ENCODE data around the gene RHPN2.
"Not testable (repeated sequence)": the region's sequence is repeated elsewhere in the genome, so short reads cannot be mapped to it uniquely, and the experiment has no call there.

The RHPN2 gene

DNA sequence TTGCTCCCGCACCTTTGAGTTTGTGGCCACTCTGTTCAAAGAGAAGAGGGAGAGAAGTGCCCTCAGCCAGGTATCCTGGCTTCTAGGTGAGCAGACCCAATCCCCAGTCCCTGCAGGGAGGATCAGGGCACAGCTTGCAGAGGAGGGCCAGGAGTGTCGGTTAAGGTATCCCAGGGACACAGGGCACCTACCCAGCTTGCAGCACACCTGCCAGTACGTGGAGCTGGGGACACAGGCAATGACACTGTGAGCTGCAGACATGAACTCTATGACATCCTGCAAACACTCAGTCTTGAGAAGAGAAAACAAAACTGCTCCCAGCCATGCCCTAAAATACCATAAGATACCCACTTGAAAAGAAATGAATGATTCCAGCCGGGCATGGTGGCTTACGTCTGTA, 38.1 kb downstream of the RHPN2 start:
- not testable (repeated sequence) for DNase-seq (ENCODE audit: low spot score)

DNA sequence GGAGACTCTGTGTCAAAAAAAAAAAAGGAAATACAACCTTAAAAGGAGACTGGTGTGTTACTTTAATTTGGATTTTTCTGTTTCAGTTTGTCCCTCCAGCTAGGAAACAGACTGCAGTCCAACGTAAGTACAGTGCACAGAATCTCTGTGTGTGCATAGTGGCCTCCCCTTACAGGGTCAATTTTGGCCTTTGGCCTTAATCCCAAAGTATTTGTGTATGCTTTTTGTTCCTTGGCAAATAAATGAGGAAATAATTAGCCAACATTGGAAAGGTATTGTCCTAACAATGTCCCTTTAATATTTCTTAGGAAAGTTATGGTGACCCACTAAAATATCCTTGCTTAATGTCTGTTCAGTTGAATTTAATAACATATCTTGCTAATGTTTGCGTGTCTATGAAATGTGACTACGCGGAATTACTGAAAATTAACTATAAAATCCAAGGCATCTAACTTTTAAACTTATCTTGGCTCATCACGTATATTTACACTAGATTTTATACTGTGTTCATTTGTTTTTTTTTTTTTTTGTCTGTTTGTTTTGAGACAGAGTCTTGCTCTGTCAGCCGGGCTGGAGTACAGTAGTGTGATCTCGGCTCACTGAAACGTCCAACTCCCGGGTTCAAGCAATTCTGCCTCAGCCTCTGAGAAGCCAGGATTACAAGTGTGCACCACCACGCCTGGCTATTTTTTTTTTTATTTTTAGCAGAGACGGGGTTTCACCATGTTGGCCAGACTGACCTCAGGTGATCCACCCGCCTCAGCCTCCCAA, 39.0 kb downstream of the RHPN2 start:
- DNase-seq (ENCODE audit: low spot score) = not testable (repeated sequence)

DNA sequence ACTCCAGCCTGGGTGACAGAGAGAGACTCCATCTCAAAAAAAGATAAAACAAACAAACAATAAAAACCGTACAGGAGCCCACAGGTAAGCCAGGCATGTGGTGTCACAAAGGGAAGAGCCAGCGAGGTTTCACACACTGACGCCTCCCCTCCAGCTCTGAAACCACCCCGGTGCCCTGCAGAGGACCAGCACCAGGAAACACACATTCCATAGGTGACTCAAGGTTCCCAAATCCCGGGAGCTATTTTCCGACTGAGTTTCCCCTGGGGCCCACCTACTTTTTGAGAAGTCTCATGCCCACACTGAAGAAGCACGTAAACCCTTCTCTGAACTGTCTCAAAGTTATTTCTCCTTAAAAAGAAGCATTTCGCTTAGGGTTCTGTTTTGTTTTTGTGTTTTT, 40.3 kb downstream of the RHPN2 start:
- no peak for DNase-seq (ENCODE audit: low spot score)

DNA sequence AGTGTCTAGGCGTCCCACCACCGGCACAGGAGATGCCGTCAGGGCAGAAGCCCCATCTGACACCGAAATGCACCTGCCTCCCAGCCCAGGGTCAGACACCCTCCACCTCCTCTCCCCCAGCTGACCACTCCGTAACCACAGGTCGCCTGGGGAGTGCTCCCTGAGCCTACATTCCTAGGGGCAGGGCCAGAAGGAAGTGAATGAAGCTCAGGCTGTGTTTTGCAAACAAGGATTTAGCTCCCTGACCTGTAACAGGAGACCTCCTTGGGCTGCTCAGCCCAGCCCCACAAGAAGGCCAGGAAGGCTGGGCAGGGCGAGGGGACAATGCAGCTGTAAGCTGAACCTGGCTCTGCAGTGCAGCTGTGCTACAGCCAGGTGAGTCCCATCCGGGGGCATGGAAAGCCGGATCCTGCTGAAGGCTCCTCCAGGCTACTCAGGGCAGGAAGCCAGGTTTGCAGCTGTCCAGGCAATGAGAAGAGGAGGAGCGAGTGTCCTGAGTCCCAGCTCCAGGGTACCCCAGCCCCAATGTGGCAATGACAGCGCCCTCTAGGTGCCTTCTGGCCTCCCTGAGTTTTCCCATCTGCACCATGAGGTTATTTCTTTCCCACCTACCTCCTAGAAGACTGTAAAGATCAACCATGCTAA, 42.1 kb downstream of the RHPN2 start:
- DNase-seq (ENCODE audit: low spot score) = no peak

DNA sequence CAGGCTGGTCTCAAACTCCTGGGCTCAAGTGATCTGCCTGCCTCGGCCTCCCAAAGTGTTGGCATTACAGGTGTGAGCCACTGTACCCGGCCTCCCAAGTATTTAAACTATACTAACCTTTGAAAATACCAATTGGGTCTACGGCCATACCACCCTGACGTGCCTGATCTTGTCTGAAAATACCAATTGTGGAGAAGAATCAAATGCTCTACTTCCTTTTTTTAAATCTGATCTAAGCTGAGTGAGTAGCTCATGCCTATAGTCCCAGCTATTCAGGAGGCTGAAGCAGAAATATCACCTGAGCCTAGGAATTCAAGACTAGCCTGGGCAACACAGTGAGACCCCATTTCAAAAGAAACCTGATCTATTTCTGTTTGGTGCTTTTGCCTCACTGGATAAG, 53.8 kb downstream of the RHPN2 start:
- DNase-seq (ENCODE audit: low spot score) = not testable (repeated sequence)

DNA sequence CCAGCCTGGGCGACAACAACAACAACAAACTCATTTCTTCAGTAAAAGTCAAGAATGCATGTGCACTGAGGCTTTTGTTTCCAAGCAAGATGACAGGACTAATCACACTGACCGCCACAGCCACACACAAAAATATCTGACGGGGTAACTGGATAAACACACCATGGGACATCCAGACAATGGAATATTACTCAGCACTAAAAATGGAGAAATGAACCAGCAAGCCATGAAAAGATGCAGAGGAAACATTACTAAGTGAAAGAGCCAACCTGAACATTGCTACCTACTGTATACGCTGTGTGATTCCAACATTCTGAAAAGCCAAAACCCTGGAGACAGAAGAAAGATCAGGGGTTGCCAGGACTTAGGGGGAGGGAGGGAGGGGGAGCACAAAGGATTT, 56.0 kb downstream of the RHPN2 start:
- no peak for DNase-seq (ENCODE audit: low spot score)

DNA sequence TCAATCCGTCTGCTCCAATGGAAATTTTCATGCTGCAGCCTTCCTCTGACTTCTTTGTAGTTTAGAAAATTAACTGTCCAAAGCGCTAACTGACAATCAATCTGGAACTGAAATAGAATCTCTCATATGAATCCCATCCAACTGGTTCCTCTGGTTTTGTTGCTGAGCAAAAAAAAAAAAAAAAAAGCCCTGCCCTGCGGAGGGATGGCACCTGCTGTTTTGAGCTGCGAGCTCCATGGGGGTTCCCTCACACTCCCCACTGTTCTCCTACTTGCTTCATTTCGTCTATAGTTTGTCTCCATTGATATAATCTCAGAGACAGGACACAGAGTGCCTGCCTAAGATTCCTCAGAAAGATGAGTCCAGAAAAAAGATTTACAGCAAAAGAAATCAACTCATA, 59.2 kb downstream of the RHPN2 start:
- no peak for DNase-seq (ENCODE audit: low spot score)

DNA sequence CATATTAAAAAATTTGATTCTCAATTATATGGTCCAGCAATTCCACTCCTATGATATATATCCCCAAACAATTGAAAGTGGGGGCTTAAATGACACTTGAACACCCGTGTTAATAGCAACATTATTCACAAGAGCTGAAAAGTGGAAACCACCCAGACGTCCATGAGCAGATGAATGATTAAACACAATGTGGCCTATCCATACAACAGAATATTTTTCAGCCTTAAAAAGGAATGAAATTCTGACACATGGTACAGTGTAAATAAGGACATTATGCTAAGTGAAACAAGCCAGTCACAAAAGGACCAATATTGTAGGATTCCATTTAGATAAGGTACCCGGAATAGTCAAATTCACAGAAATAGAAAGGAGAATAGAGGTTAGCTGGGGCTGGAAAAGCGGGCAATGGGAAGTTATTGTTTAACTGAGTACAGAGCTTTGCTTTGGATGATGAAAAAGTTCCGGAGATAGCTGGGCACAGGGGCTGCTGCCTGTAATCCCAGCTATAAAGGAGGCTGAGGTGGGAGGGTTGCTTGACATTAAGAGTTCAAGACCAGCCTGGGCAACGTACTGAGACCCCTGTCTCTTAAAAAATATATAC, 61.2 kb downstream of the RHPN2 start:
- DNase-seq (ENCODE audit: low spot score) = not testable (repeated sequence)

DNA sequence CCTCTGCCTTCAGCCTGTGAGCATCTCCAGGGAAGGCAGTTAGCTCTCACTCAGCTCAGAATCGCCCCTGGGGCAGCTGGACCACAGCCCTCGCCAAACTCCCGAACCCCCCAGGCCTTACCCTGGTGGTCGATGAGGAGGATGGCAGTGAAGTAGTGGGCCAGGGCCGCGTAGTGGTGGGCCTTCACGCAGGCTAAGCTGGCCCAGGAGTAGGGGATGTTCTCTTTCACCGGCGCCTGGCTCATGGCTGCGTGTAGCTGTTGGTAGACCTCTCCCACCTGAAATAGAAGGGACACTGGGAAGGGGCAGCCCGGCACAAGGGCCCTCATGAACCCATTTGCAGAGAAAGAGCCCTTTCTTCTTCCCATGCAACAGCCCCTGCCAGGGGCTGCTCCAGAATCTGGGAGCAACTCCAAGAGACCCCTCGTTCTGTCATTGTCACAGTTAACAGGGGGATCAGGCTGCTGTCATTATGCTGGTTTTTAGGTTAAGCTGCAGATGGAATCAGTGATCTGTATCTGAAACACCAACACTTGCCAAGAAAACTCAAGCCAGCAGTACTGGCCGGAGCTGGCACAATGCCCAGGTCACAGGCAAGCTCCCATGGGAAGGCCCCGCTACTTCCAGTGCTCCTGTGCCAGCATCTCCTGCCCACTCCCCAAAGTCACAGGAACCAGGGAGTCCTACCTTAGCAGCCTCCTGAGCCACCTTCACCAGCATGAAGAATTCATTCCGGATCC, 62.4 kb downstream of the RHPN2 start:
- DNase-seq (ENCODE audit: low spot score) = not testable (repeated sequence)

DNA sequence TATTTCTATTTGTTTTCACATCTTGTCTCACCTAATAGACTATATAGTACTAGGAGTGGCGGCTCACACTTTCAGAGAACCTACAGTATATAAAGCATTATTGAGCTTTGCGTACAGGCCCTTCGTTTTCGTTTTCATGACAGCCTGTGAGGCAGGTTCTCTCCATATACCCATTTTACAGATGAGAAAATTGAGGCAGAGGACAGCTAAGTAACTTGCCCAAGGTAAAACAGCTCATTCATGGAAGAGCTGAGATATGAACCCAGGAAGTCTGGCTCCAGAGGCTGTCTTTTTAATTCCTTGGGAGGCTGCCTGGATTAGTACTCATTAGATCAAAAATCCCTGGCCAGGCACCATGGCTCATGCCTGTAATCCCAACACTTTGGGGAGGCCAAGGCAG, 63.8 kb downstream of the RHPN2 start:
- DNase-seq (ENCODE audit: low spot score) = no peak

DNA sequence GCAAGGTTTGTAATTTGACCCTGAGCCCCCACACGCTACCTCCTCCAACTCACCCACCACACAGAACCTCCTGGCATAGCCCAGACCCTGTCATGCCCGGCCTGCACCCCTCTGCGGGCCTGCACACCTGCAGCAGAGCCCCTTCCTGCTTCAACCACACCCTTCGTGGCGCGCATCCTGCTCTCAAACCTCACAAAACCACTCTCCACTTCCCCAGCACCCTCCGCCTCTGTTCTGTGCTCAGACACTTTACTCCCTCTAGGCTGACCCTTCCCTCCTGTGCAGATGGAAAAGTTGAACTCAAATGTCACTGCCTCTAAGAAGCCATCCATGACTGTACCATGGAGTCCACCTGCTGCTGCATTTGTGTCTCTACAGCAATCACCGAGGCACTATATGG, 64.2 kb downstream of the RHPN2 start:
- DNase-seq (ENCODE audit: low spot score) = peak; percentile 9

DNA sequence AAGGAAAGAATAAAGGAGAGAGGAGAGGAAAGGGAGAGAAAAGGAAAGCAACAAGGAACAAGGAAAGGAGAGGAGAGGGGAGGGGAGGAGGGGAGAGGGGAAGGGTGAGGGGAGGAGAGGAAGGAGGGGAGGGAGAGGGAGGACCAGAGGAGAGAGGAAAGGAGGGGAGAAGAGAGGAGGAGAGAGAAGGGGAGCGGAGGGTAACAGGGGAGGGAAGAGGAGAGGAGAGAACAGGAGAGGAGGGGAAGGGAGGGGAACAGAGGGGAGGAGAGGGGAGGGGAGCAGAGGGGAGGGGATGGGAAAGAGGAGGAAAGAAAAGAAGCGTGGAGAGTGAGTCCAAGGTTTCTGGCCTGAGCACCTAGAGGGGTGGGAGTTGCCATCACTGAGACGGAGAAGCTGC, 66.0 kb downstream of the RHPN2 start:
- no peak for DNase-seq (ENCODE audit: low spot score)

DNA sequence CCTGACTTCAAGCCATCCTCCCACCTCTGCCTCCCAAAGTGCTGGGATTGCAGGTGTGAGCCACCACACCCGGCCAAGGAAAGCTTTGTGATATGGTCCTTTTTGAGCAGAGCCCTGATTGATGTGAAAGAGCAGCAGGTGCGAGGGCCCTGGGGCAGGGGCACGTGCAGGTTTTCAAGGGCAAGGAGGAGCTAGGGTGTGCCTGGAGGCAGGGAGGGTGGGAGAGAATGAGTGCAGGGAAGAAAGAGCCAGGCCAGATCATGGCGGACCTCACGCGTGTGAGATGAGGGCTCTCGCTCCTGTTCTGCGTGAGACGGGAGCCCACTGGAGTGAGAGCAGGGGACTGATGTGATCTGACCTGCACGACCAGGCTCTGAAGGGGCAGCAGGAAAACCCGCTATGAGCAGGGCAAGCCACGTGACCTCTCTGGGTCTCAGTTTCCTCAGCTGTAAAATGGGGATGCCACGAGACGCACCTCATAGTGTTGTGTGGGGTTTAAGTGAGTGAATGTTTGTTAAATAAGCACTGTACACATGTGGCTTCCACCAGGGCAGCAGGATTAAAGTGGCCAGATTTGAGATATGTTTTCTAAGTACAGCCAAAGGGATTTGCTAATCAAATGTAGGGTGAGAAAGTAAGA, 66.9 kb downstream of the RHPN2 start:
- no peak for DNase-seq (ENCODE audit: low spot score)

DNA sequence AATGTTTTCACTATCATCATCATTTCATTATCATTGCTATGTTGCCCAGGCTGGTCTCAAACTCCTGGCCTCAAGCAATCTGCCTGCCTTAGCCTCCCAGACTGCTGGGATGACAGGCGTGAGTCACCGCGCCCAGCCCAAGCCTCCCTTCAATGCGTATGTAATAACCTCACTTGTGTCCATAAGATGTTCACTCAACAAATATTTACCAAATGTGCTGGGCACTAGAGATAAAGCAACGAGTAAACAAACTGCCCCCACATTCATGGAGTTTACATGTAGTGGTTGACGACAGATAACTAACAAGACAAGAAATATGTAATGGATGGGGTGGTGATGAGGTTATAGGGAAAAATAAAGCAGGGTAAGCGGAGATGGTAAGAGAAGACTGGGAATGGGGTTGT, 67.6 kb downstream of the RHPN2 start:
- DNase-seq (ENCODE audit: low spot score) = not testable (repeated sequence)

DNA sequence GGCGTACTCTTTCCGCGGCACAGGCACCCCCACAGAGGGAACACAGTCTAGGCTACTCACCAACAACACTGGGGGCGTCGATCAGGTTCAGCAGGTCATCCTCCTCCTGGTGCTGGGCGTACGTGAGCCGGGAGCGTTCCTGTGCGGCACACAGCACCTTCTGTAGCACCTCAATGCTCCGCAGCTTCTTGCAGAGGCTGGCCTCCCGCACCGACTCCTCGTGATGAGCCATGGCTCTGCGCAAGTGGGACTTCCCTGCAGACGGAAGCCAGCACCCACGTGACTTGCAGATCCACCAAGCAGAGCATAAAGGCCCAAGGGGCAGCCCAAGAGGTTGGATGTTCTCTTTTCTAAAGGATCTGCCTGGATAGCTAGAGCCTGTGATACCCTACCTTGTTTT, 68.7 kb downstream of the RHPN2 start:
- DNase-seq (ENCODE audit: low spot score) = not testable (repeated sequence)

DNA sequence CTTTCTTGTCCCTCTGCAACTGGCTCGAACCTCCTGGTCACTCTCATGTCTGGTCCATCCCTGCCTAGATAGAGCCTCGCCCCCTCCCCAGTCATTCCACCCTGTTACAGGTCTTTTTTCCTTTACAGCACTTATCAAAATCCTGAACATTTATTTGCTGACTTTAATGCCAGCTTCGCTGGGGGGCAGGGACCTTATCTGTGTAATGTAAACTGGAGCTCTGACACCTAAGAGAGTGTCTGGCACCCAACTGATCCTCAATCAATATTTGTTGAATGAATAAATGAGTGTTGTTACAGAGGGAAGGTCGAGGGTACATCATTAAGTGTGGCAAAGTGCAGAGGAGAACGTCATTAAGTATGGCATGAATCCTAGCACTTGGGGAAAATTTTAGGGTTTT, 76.0 kb downstream of the RHPN2 start:
- no peak for DNase-seq (ENCODE audit: low spot score)

DNA sequence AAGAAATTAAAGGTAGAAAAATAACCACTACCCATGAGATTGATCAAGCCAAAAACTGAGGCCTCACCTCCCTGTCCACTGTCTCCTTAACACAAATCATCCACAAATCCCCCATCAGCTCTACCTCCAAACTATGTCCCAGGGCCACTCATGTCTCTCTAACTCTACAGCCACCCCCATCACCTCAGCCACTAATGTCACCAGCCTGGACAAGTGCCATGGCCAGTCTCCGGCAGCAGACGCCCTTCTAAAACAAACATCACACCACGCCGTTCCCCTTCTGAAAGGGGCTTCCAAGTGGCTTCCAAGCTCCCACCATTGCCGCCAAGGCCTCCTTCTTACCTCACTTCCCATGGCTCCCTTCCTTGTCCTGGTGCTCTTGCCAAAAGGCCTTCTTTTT, 76.4 kb downstream of the RHPN2 start:
- not testable (repeated sequence) for DNase-seq (ENCODE audit: low spot score)

DNA sequence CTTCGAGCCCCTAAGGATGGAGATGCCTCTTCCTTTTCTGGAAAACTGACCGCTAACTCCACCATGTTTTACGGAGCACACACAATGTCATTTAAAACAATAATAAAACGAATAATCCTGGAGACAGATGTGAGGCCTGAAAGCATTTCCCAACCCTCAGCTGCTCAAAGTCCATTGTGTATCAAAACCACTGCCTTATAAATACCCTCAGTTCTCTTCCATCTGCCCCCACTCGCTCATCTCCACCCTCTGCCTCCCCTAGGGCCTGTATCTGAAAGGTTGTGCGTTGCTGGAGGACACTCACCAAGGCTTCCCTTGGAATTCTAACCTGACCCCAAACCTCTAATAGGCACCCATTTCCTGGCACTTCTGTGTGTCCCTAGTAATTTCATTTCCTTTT, 82.2 kb downstream of the RHPN2 start:
- not testable (repeated sequence) for DNase-seq (ENCODE audit: low spot score)

DNA sequence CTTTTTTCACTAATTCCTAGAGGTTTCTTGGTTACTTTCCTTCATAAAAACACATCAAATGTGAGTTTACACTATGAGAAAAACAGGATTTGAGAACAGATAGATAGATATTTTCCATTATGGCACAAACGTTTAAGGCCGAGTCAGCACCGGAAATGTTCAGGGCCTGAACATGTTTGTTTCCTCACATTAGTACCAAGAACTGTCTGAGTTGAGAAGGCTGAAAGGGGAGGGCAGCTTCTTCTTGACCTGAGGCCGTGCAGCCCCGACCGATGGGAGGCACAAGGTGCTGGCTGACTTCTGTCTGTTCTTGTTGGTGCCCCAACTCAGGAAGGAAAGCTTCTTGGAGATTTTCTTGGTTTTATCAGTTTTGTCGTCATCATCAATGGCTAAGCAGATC, 84.9 kb downstream of the RHPN2 start:
- not testable (repeated sequence) for DNase-seq (ENCODE audit: low spot score)

DNA sequence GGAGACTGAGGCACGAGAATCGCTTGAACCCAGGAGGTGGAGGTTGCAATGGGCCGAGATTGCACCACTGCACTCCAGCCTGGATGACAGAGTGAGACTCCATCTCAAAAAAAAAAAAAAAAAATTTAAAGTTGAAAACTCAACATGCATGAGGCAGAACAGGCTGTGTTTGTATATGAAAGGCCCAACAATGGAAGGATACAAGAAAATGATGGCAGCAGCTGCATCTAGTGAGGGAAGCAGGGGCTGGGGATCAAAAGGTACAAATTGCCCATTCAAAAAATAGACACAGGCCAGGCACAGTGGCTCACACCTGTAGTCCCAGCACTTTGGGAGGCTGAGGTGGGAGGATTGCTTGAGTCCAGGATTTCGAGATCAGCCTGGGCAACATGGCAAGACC, 86.9 kb downstream of the RHPN2 start:
- DNase-seq (ENCODE audit: low spot score) = not testable (repeated sequence)

DNA sequence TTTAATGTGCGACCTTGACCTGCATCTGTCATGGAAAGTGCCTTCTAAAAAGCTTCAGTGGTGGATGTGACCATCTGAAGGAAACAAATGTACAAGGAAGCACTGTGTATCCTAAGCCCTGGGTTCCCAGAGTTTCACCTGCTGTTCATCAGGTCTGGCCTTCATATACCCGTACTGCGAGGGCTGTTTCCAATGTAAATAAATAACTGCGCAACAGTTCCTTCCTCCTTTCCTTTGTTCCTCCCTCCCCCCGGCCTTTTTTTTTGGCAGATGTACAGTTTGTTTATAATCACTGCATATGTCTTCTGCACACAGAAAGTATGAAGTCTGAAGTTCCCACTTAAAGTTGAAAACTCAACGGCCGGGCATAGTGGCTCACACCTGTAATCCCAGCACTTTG, 87.4 kb downstream of the RHPN2 start:
- no peak for DNase-seq (ENCODE audit: low spot score)

DNA sequence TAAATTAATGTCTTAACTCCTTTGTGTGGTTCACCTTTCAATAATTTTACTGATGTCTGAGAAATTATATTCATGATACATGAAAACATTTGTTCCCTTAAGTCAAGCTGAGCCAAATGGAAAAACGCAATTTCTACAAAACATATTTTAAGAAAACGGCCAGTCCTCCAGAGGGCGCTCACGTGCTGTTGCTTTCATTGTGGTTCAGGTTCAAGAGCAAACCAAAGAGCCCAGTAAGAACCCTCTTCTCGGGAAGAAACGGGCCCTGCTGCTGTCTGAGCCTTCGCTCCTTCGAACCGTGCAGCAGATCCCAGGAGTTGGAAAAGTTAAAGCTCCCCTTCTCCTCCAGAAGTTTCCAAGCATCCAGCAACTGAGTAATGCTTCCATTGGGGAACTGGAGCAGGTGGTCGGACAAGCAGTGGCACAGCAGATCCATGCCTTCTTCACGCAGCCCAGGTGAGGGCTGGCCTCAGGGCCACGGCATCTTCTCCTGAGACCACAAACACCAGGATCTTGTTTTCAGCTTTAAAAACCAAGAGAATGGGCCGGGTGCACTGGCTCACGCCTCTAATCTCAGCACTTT, 88.4 kb downstream of the RHPN2 start:
- peak; percentile 71 for DNase-seq (ENCODE audit: low spot score)

Measured in CD4-positive, alpha-beta T cell treated with Interleukin-2 at 100 ng/mL for 4 hours (primary cell).